GM19351 (cell line): ENCODE measurements around the gene PRAMEF27.
"Not testable (repeated sequence)": the region's sequence is repeated elsewhere in the genome, so short reads cannot be mapped to it uniquely, and the experiment has no call there.

Experiments used
- ATAC-seq: cut with Tn5 transposase; IDR thresholded peaks from one replicate; pipeline ENCODE4 v1.9.1; 2021; ENCODE audit warnings: mild to moderate bottlenecking, moderate library complexity; ENCODE audit not compliant: unreplicated experiment

PRAMEF27 gene

GRCh38 chr1:13056475-13056874 is at the start of gene PRAMEF27:
TSS of gene PRAMEF27 (minus strand) at chr1:13056575. CDS start at chr1:13053659, 2,916 bp downstream.
- ATAC-seq = not testable (repeated sequence)

GRCh38 chr1:13070474-13070873 is 14.1 kb upstream of the PRAMEF27 start, which contains the start of gene PRAMEF25:
TSS of gene PRAMEF25 (plus strand) at chr1:13070774. CDS start at chr1:13073694, 2,920 bp downstream.
- not testable (repeated sequence) for ATAC-seq

- ATAC-seq = not testable (repeated sequence)
These were observed 36.5 kb downstream of the PRAMEF27 start for GRCh38 chr1:13019846-13020245.

GRCh38 chr1:13011932-13012331 is 44.4 kb downstream of the PRAMEF27 start:
- not testable (repeated sequence) for ATAC-seq

GRCh38 chr1:13009348-13009747 is 47.0 kb downstream of the PRAMEF27 start:
- not testable (repeated sequence) for ATAC-seq

- not testable (repeated sequence) for ATAC-seq
These were observed 50.6 kb downstream of the PRAMEF27 start for GRCh38 chr1:13005732-13006131.
